Immature natural killer cell (primary cell): ENCODE measurements around the gene KRT26. TPM values are rescaled to one million over a fixed set of nuclear protein-coding genes. Genes with fewer than 3 reads are reported as not detected.
"Not testable (repeated sequence)": the region's sequence is repeated elsewhere in the genome, so short reads cannot be mapped to it uniquely, and the experiment has no call there.

ENCODE experiments used
- DNase-seq, 3 donors: peaks; one replicate each; pipeline ENCODE4 v3.0.0; 2022; ENCODE audit warnings: mixed read lengths in 1 of 3
- H3K27ac Mint-ChIP-seq, 6 donors: one replicate each; pipeline ENCODE4 v1.8.0; 2020; ENCODE audit warnings: mixed read lengths in 6 of 6, mild to moderate bottlenecking in 5 of 6, inconsistent platforms in 4 of 6, moderate library complexity in 3 of 6
- H3K27me3 Mint-ChIP-seq, 3 donors: one replicate each; pipeline ENCODE4 v1.8.0; 2020 to 2021; ENCODE audit warnings: low read depth in 3 of 3, mild to moderate bottlenecking in 3 of 3, mixed read lengths in 3 of 3, moderate library complexity in 3 of 3, inconsistent platforms in 1 of 3
- H3K36me3 Mint-ChIP-seq, 3 donors: one replicate each; pipeline ENCODE4 v1.8.0; 2020; ENCODE audit warnings: mixed read lengths in 3 of 3, inconsistent platforms in 2 of 3, mild to moderate bottlenecking in 2 of 3
- H3K4me1 Mint-ChIP-seq, 2 donors: one replicate each; pipeline ENCODE4 v1.8.0; 2020; ENCODE audit warnings: inconsistent platforms in 2 of 2, mild to moderate bottlenecking in 2 of 2, mixed read lengths in 2 of 2, moderate library complexity in 1 of 2
- H3K4me3 Mint-ChIP-seq, 5 donors: one replicate each; pipeline ENCODE4 v1.8.0; 2020; ENCODE audit warnings: mild to moderate bottlenecking in 5 of 5, mixed read lengths in 5 of 5, inconsistent platforms in 3 of 5, moderate library complexity in 3 of 5
- H3K9me3 Mint-ChIP-seq, 6 donors: one replicate each; pipeline ENCODE4 v1.8.0; 2020; ENCODE audit warnings: mild to moderate bottlenecking in 6 of 6, mixed read lengths in 6 of 6, inconsistent platforms in 4 of 6, moderate library complexity in 3 of 6
- polyA plus RNA-seq, 3 donors: library from polyadenylated mRNA; unstranded; fragments of 300-500 nt; fragmentation: Illumina TruSeq; gene quantifications; one replicate each; pipeline ENCODE4 v1.2.3, GENCODE V29; 2021

Gene KRT26
- polyA plus RNA-seq, 3 donors from 2014 or later = not detected

DNA sequence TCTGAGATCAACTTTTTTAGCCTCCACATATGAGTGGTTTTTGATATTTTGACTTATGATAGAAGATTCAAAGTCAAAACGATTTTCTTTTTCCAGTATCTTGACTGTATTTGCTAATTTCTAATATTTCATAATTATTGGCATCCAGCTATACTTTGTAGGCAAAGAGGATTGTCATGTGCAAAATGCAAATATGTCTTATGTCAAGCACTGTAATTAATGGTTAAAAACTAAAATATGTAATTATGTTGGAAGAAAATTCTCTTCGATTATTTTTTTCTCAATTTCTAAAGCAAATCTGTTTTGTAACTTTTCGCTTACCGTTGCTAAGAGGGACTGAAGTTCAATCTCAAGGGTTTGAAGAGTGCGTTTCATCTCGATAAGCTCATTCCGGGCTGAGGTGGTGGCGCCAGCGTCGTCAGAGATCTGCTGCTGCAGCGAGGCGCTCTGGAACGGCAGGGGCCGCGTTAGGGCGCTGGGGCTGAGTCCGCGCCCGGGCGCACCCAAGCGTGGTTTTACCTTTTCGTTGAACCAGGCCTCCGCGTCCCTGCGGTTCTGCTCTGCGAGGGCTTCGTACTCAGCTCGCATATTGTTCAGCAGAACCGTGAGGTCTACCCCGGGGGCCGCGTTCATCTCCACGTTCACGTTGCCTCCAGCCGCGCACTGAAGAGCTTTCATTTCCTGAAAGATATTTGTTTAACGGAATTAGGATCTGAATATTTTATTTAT lies 7.3 kb upstream of the KRT26 start:
- Mint-ChIP-seq H3K27me3 (peaks cover 5 to 34% (median 10%) of the 10 kb centered on the region in 3 donors), H3K36me3 (no peaks in the 10 kb centered on the region), H3K4me1 (no peaks in the 10 kb centered on the region), H3K27ac (no peak overlapping the region), H3K9me3 (no peaks in the 10 kb centered on the region), H3K4me3 (no peak overlapping the region)
- no peak for DNase-seq

DNA sequence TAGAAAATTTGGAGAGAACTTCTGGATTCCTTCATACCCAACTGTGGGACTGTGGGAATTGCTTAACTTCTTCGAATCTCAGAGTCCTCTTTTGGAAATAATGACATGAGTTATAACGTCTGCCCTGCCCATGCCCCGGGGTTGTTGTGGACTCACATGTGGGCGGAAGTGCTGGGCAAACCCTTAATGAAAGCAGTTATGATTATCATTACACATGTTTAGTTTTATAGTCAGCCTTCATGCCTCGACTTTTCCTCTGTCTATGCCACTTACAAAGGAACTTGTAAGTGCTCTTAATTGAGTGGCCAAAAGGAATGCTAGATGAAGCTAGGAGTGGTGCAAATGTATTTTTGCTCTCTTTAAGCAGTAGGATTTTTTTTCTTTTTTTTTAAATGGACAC lies 6.5 kb upstream of the KRT26 start:
- no peaks in the 10 kb centered on the region for H3K36me3 Mint-ChIP-seq
- no peak overlapping the region for H3K4me3 Mint-ChIP-seq

DNA sequence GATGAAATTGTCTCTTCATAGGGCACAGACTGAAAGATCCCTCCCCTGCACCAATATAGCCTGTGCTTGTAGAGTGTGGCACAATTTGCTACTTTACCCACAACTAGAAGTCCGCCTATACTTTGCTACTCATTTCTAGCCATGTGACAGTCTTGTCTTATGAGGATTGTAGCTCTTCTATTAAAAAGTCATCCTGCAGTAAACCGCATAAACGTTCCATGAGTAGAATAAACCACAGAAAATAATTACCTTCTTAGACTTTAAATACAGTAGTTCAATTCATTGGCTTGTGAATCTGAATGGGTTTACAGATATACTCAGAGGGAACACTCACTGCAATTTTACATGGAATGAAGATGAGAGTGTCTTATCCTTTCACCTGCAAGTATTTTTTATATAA lies 6.0 kb upstream of the KRT26 start:
- no peaks in the 10 kb centered on the region for H3K36me3 Mint-ChIP-seq
- no peak overlapping the region for H3K27ac Mint-ChIP-seq
- H3K4me3 Mint-ChIP-seq = no peak overlapping the region
- no peak for DNase-seq
- no peaks in the 10 kb centered on the region for H3K9me3 Mint-ChIP-seq
- H3K27me3 Mint-ChIP-seq = peaks cover 5 to 33% (median 11%) of the 10 kb centered on the region in 3 donors
- no peaks in the 10 kb centered on the region for H3K4me1 Mint-ChIP-seq

More for the DNA sequence above, 6.5 kb upstream of the KRT26 start:
- peaks cover 5 to 32% (median 11%) of the 10 kb centered on the region in 3 donors for H3K27me3 Mint-ChIP-seq
- H3K27ac Mint-ChIP-seq = no peak overlapping the region
- DNase-seq = no peak
- H3K9me3 Mint-ChIP-seq = no peaks in the 10 kb centered on the region
- H3K4me1 Mint-ChIP-seq = no peaks in the 10 kb centered on the region

DNA sequence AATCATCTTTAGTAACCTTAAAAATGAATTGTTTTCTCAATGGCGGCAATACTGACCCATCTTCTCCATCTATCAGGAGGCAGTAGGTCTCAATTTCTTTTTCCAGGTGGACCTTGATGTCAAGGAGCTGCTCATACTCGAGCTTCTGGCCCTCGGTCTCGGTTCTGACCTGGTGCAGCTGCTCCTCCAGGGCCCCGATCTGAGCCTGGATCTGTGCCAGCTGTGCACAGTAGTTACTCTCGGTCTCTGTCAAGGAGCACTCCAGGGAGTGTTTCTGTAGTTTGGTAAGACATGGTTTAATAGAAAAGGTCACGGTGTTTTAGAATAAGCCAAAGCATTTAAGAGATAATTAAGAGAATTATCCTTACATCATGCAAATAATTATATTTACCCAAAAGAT lies 5.5 kb upstream of the KRT26 start:
- Mint-ChIP-seq H3K4me1 (no peaks in the 10 kb centered on the region), H3K27me3 (peaks cover 7 to 38% (median 11%) of the 10 kb centered on the region in 3 donors), H3K27ac (no peak overlapping the region), H3K4me3 (no peak overlapping the region), H3K36me3 (no peaks in the 10 kb centered on the region), H3K9me3 (no peaks in the 10 kb centered on the region)
- DNase-seq = no peak

DNA sequence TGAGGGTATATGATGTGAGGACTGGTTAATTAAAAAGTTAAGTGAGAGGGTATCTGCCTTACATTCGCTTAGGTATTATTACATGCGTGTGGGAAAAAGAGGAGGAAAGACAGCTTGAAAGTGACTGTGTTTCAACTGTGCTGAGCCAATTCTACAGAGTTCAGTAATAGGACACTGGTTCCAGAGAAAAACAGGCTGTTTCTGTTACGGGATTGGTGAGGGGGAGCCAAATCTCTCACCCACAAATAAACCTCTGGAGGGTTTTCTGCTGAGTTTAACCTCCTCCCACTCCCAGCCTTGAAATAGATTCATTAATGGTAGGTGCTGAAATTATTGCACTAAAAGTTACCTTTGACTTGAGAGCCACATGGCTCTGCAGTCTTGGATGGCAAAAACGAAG lies 3.9 kb upstream of the KRT26 start:
- Mint-ChIP-seq H3K4me3 (no peak overlapping the region), H3K4me1 (no peaks in the 10 kb centered on the region), H3K27me3 (peaks cover 10 to 35% (median 12%) of the 10 kb centered on the region in 3 donors), H3K36me3 (no peaks in the 10 kb centered on the region), H3K27ac (no peak overlapping the region), H3K9me3 (no peaks in the 10 kb centered on the region)
- DNase-seq = no peak

DNA sequence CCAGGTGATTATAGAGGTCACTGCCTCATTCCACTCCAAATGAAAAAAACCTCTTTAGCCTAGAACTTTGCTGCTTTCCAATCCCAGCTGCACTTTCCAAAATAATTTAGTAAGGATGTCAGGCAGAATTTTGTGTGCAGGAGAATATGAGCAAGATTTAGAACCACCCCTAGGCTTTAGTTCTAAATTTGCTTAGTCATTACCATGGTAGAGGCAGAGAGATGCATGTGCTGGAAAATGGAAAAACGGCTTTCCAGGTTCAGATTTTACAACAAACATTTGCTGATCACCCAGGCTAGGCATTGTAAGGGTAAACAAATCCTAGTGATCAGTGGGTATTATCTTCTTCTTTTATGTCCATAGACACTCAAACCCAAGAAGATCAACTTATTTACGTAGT lies 6.3 kb downstream of the KRT26 start:
- Mint-ChIP-seq H3K9me3 (peaks cover 7 to 38% (median 22%) of the 10 kb centered on the region in 6 donors), H3K27ac (no peak overlapping the region), H3K4me3 (no peak overlapping the region), H3K36me3 (peaks cover 0 to 4% (median 0%) of the 10 kb centered on the region in 3 donors), H3K27me3 (peaks cover 5 to 10% (median 5%) of the 10 kb centered on the region in 3 donors), H3K4me1 (no peaks in the 10 kb centered on the region)
- no peak for DNase-seq

DNA sequence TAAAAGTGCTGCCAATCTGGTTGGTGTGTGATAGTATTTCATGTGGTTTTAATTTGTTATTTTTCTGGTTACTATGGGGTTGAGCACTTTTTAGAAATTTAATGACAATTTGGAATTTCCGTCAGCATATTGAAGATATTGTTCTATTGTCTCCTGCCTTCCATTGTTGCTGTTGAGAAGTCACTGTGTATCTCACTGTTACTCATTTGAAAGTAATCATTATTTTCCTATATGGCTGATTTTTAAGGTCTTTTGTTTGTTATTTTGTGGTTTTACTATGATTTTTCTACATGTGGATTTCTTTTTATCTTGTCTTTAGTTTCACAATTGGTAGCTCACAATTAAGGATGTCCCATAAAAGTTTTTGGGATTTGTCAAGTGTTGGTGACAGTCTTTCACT lies 8.2 kb downstream of the KRT26 start:
- Mint-ChIP-seq H3K9me3 (peaks cover 22 to 57% (median 41%) of the 10 kb centered on the region in 6 donors), H3K27ac (no peak overlapping the region), H3K4me1 (no peaks in the 10 kb centered on the region), H3K27me3 (peaks cover 5 to 15% (median 10%) of the 10 kb centered on the region in 3 donors), H3K36me3 (peaks cover 0 to 9% (median 3%) of the 10 kb centered on the region in 3 donors), H3K4me3 (no peak overlapping the region)
- DNase-seq = no peak

DNA sequence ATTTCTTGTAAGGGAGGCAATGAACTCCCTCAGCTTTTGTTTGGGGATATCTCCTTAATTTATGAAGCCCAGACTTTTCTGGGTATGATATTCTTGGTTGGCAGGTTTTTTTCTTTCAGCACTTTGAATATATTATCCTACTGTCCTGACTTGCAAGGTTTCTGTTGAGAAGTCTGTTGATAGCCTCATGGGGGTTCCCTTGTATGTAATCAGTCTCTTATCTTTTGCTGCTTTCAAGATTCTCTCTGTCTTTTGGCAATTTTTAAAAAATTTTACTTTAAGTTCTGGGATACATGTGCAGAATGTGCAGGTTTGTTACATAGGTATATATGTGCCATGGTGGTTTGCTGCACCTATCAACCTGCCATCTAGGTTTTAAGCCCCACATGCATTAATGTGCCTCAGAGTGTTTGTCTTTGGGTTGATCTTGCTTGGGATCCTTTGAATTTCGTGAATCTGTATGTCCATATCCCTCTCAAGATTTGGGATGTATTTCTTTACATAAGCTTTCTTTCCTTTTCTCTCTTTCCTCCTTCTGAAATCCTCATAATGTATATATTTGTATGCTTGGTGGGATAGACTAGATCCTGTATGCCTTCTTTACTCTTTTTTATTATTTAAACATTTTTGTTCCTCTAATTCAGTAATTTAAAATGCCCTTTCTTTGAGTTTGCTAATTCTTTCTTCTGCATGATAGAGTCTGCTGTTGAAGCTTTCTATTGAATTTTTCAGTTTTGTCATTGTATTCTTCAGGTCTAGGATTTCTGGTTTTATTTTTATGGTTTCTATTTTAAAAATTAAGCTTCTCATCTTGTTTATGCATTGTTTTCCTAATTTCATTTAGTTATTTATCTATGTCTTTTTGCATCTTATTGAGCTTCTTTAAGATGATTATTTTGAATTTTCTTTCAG lies 11.6 kb downstream of the KRT26 start:
- Mint-ChIP-seq H3K27ac (no peak overlapping the region), H3K4me3 (no peak overlapping the region), H3K27me3 (peaks cover 4 to 13% (median 10%) of the 10 kb centered on the region in 3 donors), H3K36me3 (peaks cover 0 to 9% (median 3%) of the 10 kb centered on the region in 3 donors), H3K4me1 (no peaks in the 10 kb centered on the region), H3K9me3 (peaks cover 27 to 70% (median 51%) of the 10 kb centered on the region in 6 donors)
- DNase-seq = no peak

DNA sequence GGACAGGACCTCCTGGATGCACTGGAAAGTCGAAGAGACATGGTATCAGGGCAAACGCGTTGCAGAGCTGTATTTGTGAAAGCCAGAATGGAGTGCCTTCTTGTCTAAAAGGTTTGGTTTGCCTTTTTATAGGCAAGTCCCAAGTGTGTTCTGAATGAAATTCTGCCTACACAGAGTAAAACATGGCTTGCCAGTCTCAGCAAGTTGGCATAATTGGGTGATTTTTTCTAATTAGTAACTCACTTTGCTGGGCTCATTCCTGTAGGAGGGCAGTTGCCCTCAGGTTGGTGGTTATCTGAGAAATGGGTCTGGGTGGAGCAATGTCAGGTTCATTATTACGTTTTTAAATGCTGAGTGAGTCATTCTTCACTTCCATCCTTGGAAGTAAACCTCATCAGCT lies 16.8 kb downstream of the KRT26 start, which contains the start of gene KRT25:
Gene KRT25, minus strand, starts transcription at position 101 of the 400 bp plus-strand sequence. Its CDS starts 60 bp downstream, at position 41.
- Mint-ChIP-seq H3K4me1 (no peaks in the 10 kb centered on the region), H3K27ac (no peak within 1 kb of the TSS), H3K36me3 (peaks cover 0 to 5% (median 3%) of the 10 kb centered on the region in 3 donors), H3K9me3 (peaks cover 15 to 27% (median 24%) of the 10 kb centered on the region in 6 donors), H3K27me3 (peaks cover 2 to 16% (median 5%) of the 10 kb centered on the region in 3 donors), H3K4me3 (no peak within 1 kb of the TSS)
- DNase-seq = no peak

DNA sequence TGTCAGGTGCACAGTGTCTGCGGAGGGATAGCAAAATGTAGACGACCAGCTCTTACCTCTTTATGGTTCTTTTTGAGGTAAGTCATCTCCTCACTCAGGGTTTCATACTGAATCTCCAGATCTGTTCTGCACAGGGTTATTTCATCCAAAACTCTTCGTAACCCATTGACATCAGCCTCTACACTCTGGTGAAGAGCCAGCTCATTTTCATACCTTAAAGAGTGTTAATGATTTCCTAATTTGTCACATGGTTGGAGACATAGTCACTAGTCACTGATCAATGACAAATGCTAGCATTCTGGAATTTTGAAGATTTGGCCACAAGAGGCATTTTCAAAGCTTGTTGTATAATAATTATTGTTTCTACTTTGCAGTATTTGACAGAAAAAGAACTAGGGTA lies 18.2 kb downstream of the KRT26 start:
- Mint-ChIP-seq H3K27me3 (peaks cover 0 to 9% (median 4%) of the 10 kb centered on the region in 3 donors), H3K27ac (no peak overlapping the region), H3K4me1 (no peaks in the 10 kb centered on the region), H3K36me3 (no peaks in the 10 kb centered on the region), H3K9me3 (peaks cover 5 to 17% (median 10%) of the 10 kb centered on the region in 6 donors), H3K4me3 (no peak overlapping the region)
- no peak for DNase-seq

DNA sequence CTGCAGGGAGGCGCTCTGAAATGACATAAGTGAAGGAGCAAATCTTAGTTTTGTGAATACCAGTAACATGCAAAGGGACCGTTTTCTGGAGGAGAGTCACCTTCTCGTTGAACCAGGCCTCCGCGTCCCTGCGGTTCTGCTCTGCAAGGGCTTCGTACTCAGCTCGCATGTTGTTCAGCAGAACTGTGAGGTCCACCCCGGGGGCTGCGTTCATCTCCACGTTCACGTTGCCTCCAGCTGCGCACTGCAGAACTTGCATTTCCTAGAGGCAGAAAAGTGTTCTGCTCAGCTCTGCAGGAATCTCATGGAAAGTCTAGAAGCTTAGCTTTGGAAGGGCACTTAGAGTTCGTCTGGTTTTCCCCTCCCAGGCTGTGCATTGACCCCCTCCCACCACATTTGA lies 20.9 kb downstream of the KRT26 start:
- H3K9me3 Mint-ChIP-seq = peaks cover 0 to 8% (median 2%) of the 10 kb centered on the region in 6 donors
- no peak overlapping the region for H3K27ac Mint-ChIP-seq
- peaks cover 0 to 10% (median 5%) of the 10 kb centered on the region in 3 donors for H3K27me3 Mint-ChIP-seq
- no peaks in the 10 kb centered on the region for H3K4me1 Mint-ChIP-seq
- no peak overlapping the region for H3K4me3 Mint-ChIP-seq
- no peaks in the 10 kb centered on the region for H3K36me3 Mint-ChIP-seq
- no peak for DNase-seq

DNA sequence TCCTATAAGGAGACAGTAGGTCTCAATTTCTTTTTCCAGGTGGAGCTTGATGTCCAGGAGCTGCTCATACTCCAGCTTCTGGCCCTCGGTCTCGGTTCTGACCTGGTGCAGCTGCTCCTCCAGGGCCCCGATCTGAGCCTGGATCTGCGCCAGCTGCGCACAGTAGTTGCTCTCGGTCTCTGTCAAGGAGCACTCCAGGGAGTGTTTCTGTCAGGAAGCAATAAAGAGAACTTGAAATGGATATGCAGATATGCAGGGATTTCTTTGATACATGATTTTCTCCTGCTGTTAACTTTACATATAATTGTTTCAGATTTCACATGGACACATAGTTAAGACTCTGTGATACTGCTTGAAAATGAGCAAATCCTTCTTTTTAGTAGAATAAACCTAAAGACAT lies 21.6 kb downstream of the KRT26 start:
- no peak for DNase-seq
- Mint-ChIP-seq H3K4me1 (no peaks in the 10 kb centered on the region), H3K9me3 (peaks cover 0 to 8% (median 2%) of the 10 kb centered on the region in 6 donors), H3K27ac (no peak overlapping the region), H3K36me3 (no peaks in the 10 kb centered on the region), H3K4me3 (no peak overlapping the region), H3K27me3 (peaks cover 2 to 12% (median 5%) of the 10 kb centered on the region in 3 donors)

DNA sequence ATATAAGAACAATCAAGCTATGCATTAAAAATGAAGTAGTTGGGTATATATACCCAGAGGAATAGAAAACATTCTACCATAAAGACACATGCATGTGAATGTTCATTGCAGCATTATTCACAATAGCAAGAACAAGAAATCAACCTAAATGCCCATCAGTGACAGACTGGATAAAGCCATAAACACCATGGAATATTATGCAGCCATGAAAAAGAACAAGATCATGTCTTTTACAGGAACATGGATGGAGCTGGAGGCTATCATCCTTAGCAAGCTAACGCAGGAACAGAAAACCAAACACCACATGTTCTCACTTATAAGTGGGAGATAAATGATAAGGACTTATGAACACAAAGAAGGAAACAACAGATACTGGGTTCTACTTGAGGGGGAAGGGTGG lies 23.3 kb downstream of the KRT26 start:
- not testable (repeated sequence) for DNase-seq, H3K27ac Mint-ChIP-seq, H3K9me3 Mint-ChIP-seq, H3K4me1 Mint-ChIP-seq, H3K36me3 Mint-ChIP-seq, H3K4me3 Mint-ChIP-seq
- peaks cover 5 to 17% (median 12%) of the 10 kb centered on the region in 3 donors for H3K27me3 Mint-ChIP-seq

DNA sequence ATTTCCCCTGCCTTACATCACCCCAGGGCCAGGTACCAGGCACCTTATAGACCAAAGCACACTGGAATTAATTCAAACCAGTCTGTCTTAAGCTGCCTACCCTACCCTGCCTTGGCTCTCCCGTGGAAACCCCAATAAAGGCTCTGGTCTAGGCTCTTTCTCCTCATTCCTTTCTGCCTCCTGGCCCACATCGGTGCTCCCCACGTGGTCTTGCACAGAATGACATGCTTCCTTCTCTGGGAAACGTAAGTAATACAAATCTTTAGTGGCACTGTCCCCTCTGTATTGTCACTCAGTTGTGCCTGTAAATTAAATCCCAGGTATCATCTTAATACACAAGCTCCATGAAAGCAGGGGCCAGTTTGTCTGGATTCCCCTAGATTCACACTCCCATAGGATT lies 33.4 kb downstream of the KRT26 start:
- Mint-ChIP-seq H3K27ac (no peak overlapping the region), H3K4me1 (no peaks in the 10 kb centered on the region), H3K9me3 (peaks cover 2 to 7% (median 3%) of the 10 kb centered on the region in 6 donors), H3K4me3 (no peak overlapping the region), H3K27me3 (peaks cover 6 to 27% (median 9%) of the 10 kb centered on the region in 3 donors), H3K36me3 (peaks cover 0 to 4% (median 0%) of the 10 kb centered on the region in 3 donors)
- DNase-seq = no peak
